Suprapubic skin (tissue), 4 donors: ENCODE results near the gene TSLP. TPM values are rescaled to one million over a fixed set of nuclear protein-coding genes. Genes with fewer than 3 reads are reported as not detected.

Experiments
- DNase-seq, 2 donors: peaks; one replicate each; pipeline ENCODE4 v3.0.0-alpha.2; 2019; ENCODE audit warnings: low spot score in 2 of 2
- H3K27ac ChIP-seq: fragments of 200-600 bp; sonication (generic); one replicate; pipeline ENCODE4 v1.5.1; 2019
- H3K27me3 ChIP-seq: fragments of 200-600 bp; sonication (generic); one replicate; pipeline ENCODE4 v1.5.1; 2019
- H3K36me3 ChIP-seq: fragments of 200-600 bp; sonication (generic); one replicate; pipeline ENCODE4 v1.5.1; 2019
- H3K4me1 ChIP-seq: fragments of 200-600 bp; sonication (generic); one replicate; pipeline ENCODE4 v1.5.1; 2019
- H3K4me3 ChIP-seq: fragments of 200-600 bp; sonication (generic); one replicate; pipeline ENCODE4 v1.5.1; 2019; ENCODE audit warnings: mild to moderate bottlenecking
- H3K9me3 ChIP-seq: fragments of 200-600 bp; sonication (generic); one replicate; pipeline ENCODE4 v1.5.1; 2019
- EP300 ChIP-seq: sonication (generic); formaldehyde crosslinking; IDR thresholded peaks from one replicate; pipeline ENCODE4 v1.6.1; 2017; ENCODE audit warnings: antibody characterized with exemption
- POLR2A ChIP-seq, 2 donors: fragments of 450-650 bp; IDR thresholded peaks; one replicate each; pipeline ENCODE4 v1.6.1; 2017; ENCODE audit warnings: antibody characterized with exemption in 2 of 2, mild to moderate bottlenecking in 2 of 2, moderate library complexity in 2 of 2
- POLR2AphosphoS5 ChIP-seq, 3 donors: sonication (generic); formaldehyde crosslinking; IDR thresholded peaks; one replicate each; pipeline ENCODE4 v1.6.1; 2017; ENCODE audit warnings: antibody characterized with exemption in 3 of 3
- WGBS: methylation state at CpG from one replicate; pipeline ENCODE4 v1.1.5; 2018; 5-methylcytosine and 5-hydroxymethylcytosine counted together
- total RNA-seq, 4 donors: library from RNA; depleted of rRNA; stranded (reverse); fragments of >200 nt; gene quantifications; one replicate each; pipeline ENCODE4 v1.1.0, GENCODE V29; 2016
- TF ChIP-seq, protein P1 (sequence below), 2 donors: fragments of 200-600 bp in 1 of 2; fragments of 450-650 bp in 1 of 2; sonication (generic) in 1 of 2; IDR thresholded peaks; one replicate each; pipeline ENCODE4 v1.5.1; 2016 to 2019; ENCODE audit warnings: antibody characterized with exemption in 2 of 2, mild to moderate bottlenecking in 1 of 2, moderate library complexity in 1 of 2

Gene TSLP
- total RNA-seq, result 1 to 10 TPM in 1 of 4 donors, under 1 TPM in 2, not detected in 1; 0.38 to 1.4 (median 0.62) TPM

DNA sequence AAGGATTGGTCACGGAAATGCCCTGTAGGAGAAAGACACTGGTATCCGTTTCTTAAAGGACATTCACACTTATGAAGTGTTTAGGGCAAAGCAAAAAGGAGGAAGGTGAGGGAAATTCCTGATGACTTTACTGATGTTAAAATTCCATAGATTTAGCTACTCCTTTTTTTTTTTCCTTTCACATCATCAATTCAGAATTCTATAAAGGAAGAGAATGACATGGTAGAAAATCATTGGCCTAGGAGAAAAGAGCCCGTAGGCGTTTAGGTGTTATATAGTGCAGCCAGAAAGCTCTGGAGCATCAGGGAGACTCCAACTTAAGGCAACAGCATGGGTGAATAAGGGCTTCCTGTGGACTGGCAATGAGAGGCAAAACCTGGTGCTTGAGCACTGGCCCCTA lies at the start of gene TSLP:
TSLP (plus strand) TSS at position 301 of the 400 bp plus-strand sequence. CDS start 178 bp downstream, outside the sequence.
- TF ChIP-seq POLR2AphosphoS5 (IDR thresholded peaks at IDR 0.05) (no peak), POLR2A (IDR thresholded peaks at IDR 0.05) (no peak), EP300 (no peak)
- TF ChIP-seq, protein P1, sequence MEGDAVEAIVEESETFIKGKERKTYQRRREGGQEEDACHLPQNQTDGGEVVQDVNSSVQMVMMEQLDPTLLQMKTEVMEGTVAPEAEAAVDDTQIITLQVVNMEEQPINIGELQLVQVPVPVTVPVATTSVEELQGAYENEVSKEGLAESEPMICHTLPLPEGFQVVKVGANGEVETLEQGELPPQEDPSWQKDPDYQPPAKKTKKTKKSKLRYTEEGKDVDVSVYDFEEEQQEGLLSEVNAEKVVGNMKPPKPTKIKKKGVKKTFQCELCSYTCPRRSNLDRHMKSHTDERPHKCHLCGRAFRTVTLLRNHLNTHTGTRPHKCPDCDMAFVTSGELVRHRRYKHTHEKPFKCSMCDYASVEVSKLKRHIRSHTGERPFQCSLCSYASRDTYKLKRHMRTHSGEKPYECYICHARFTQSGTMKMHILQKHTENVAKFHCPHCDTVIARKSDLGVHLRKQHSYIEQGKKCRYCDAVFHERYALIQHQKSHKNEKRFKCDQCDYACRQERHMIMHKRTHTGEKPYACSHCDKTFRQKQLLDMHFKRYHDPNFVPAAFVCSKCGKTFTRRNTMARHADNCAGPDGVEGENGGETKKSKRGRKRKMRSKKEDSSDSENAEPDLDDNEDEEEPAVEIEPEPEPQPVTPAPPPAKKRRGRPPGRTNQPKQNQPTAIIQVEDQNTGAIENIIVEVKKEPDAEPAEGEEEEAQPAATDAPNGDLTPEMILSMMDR (IDR thresholded peaks at IDR 0.05), result no peak
- no peak within 1 kb of the TSS for H3K27ac ChIP-seq
- peaks cover 39% of the 10 kb centered on the region for H3K4me1 ChIP-seq
- no peak for DNase-seq
- 90% methylated on average over 4 of the region's 4 CpGs for WGBS
- no peaks in the 10 kb centered on the region for H3K9me3 ChIP-seq
- peak within 1 kb of the TSS; percentile 61 for H3K4me3 ChIP-seq
- peaks cover 40% of the 10 kb centered on the region for H3K27me3 ChIP-seq
- H3K36me3 ChIP-seq, result no peaks in the 10 kb centered on the region

DNA sequence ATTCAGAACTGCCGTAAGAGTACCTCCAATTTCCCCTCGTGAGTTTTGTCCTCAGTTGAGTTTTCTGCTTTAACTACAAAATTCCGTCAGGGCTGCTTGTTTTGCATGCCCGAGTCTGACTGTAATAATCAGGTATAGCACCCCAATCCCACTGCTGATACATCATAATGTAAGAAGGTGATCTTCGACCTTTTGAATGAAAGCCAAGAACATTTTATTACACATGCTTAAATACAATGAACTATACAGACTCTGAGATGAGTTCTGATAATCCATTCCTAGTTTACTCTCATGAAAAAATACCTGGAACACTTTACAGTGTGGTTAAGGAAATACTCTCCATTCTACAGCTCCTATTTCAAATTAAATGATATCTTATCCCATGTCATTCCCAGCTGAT lies 49.2 kb upstream of the TSLP start:
- Histone ChIP-seq H3K9me3 (no peaks in the 10 kb centered on the region), H3K27ac (no peak overlapping the region), H3K4me3 (no peak overlapping the region), H3K4me1 (no peaks in the 10 kb centered on the region), H3K36me3 (no peaks in the 10 kb centered on the region), H3K27me3 (no peaks in the 10 kb centered on the region)
- DNase-seq, result no peak
- TF ChIP-seq POLR2AphosphoS5 (IDR thresholded peaks at IDR 0.05) (no peak), POLR2A (IDR thresholded peaks at IDR 0.05) (no peak), EP300 (no peak)
- TF ChIP-seq, protein P1 (IDR thresholded peaks at IDR 0.05), result no peak
- WGBS, result 79% methylated on average over 5 of the region's 5 CpGs

DNA sequence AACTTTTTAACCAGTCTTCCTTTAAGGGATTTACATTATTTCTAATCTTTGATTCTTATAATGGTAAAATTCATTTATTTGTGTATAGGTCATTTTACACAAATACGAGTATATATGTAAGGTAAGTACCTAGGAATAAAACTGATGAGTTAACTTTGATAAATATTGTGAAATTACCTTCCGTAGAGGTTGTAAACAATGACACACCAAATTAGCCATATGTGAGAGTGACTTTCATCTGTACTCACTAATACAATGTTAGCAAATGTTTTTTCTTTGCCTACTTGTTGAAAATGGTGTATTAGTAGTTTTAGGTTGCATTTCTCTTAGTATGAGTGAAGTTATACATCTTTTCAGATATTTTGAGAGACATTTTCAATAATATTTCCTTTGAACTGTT lies 42.6 kb upstream of the TSLP start:
- H3K9me3 ChIP-seq, result no peaks in the 10 kb centered on the region
- TF ChIP-seq POLR2AphosphoS5 (IDR thresholded peaks at IDR 0.05), result no peak
- TF ChIP-seq EP300, result no peak
- TF ChIP-seq, protein P1 (IDR thresholded peaks at IDR 0.05), result no peak
- no peak for TF ChIP-seq POLR2A (IDR thresholded peaks at IDR 0.05)
- no peaks in the 10 kb centered on the region for H3K4me1 ChIP-seq
- H3K36me3 ChIP-seq, result no peaks in the 10 kb centered on the region
- H3K4me3 ChIP-seq, result no peak overlapping the region
- H3K27me3 ChIP-seq, result no peaks in the 10 kb centered on the region
- 72% methylated on average over 2 of the region's 2 CpGs for WGBS
- H3K27ac ChIP-seq, result no peak overlapping the region
- DNase-seq, result no peak

DNA sequence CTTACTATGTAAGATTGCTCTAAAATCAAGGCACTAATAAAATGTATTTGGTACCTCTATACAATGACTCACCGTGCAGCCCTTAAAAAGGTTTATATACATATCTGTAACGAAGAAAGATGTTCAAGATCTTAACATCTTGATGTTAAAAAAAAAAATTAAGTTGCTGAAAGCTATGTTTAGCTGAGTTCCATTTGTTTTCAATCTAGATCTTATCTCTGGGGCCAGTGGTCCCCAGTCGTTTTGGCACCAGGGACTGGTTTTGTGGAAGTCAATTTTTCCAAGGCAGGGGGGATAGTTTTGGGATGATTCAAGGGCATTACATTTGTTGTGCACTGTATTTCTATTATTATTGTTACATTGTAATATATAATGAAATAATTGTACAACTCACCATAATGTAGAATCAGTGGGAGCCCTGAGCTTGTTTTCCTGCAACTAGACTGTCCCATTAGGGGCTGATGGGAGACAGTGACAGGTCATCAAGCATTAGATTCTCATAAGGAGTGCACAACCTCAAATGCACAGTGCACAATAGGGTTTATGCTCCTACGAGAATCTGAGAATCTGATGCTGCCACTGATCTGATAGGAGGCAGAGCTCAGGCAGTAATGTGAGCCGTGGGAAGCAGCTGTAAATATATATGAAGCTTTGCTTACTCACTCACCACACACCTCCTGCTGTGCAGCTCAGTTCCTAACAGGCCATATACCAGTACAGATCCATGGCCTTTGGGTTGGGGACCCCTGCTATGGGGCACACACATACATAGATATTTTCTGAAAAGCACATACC lies 27.6 kb upstream of the TSLP start:
- no peaks in the 10 kb centered on the region for H3K9me3 ChIP-seq
- H3K27ac ChIP-seq, result no peak overlapping the region
- DNase-seq, result no peak
- no peak for TF ChIP-seq POLR2A (IDR thresholded peaks at IDR 0.05)
- TF ChIP-seq, protein P1 (IDR thresholded peaks at IDR 0.05), result no peak
- no peak for TF ChIP-seq EP300
- TF ChIP-seq POLR2AphosphoS5 (IDR thresholded peaks at IDR 0.05), result no peak
- no peaks in the 10 kb centered on the region for H3K36me3 ChIP-seq
- H3K4me1 ChIP-seq, result no peaks in the 10 kb centered on the region
- H3K4me3 ChIP-seq, result no peak overlapping the region
- 42% methylated on average over 5 of the region's 5 CpGs for WGBS
- H3K27me3 ChIP-seq, result no peaks in the 10 kb centered on the region

DNA sequence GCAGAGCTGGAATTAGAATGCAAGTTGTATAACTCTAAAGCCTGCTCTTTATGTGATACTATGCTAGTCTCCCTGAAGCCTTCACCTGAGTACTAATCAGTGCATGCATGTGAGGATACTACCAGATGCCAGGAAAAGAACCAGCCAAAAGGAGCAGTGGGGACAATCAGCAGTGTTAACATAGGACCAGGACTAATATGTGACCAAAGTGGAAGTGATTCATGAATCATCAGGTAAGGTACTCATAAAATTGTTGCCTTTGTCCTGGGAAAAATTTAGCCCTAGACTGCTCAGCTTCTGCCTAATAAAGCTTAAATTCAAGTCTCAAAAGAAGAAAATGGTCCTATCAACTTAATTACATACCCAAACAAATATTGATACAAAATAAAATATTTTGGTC lies 13.4 kb upstream of the TSLP start:
- Histone ChIP-seq H3K4me3 (no peak overlapping the region), H3K9me3 (no peaks in the 10 kb centered on the region), H3K4me1 (no peaks in the 10 kb centered on the region), H3K27me3 (no peaks in the 10 kb centered on the region), H3K36me3 (no peaks in the 10 kb centered on the region), H3K27ac (no peak overlapping the region)
- TF ChIP-seq POLR2AphosphoS5 (IDR thresholded peaks at IDR 0.05) (no peak), EP300 (no peak), POLR2A (IDR thresholded peaks at IDR 0.05) (no peak)
- TF ChIP-seq, protein P1 (IDR thresholded peaks at IDR 0.05), result no peak
- no peak for DNase-seq
